ENCODE results near the gene UBXN2A.

The UBXN2A gene

DNA sequence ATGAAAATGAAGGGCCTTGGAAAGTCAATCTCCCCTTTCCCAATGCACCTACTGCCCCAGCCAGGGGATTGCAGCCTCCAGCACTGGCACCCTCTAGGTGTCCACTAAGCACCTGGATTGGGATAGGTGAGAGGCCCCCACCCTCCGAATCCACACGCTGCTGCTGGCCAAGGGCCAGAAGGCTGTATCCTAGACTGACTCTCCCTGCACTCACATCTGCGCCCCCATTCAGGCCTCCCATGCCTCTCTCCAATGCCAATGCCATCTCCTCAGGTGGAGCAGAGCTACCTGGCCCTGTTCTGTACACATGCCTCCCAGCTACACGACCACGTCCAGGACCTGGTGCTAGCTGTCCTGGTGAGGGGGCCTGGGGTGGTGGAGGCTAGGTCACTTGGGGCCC is 79.5 kb downstream of the UBXN2A start:
- DNase-seq: no peak
- Histone ChIP-seq H3K9me3 (ENCODE audit: control insufficient read depth, low read length) (no peaks in the 10 kb centered on the region), H3K4me1 (ENCODE audit: control insufficient read depth, insufficient read depth, low read length, poor library complexity, severe bottlenecking) (no peaks in the 10 kb centered on the region), H3K4me3 (ENCODE audit: insufficient read depth, low read depth, low read length, poor library complexity, severe bottlenecking) (no peak overlapping the region), H3K27ac (ENCODE audit: insufficient read depth, low read length, poor library complexity, severe bottlenecking) (no peak overlapping the region), H3K27me3 (replicated peaks; ENCODE audit: control insufficient read depth, insufficient read depth, low read length, poor library complexity, severe bottlenecking) (no peaks in the 10 kb centered on the region), H3K36me3 (ENCODE audit: control insufficient read depth, insufficient read depth, low read length) (peaks cover 12% of the 10 kb centered on the region)

GRCh38 chr2:24020244-24020643 is 80.0 kb downstream of the UBXN2A start:
- H3K4me1 ChIP-seq (ENCODE audit: control insufficient read depth, insufficient read depth, low read length, poor library complexity, severe bottlenecking): no peaks in the 10 kb centered on the region

GRCh38 chr2:24021122-24021998 is 81.1 kb downstream of the UBXN2A start:
- no peaks in the 10 kb centered on the region for H3K4me1 ChIP-seq (ENCODE audit: control insufficient read depth, insufficient read depth, low read length, poor library complexity, severe bottlenecking)
- DNase-seq: no peak
- peaks cover 14% of the 10 kb centered on the region for H3K36me3 ChIP-seq (ENCODE audit: control insufficient read depth, insufficient read depth, low read length)
- no peaks in the 10 kb centered on the region for H3K9me3 ChIP-seq (ENCODE audit: control insufficient read depth, low read length)
- H3K27me3 ChIP-seq (replicated peaks; ENCODE audit: control insufficient read depth, insufficient read depth, low read length, poor library complexity, severe bottlenecking): no peaks in the 10 kb centered on the region
- no peak overlapping the region for H3K27ac ChIP-seq (ENCODE audit: insufficient read depth, low read length, poor library complexity, severe bottlenecking)
- no peak overlapping the region for H3K4me3 ChIP-seq (ENCODE audit: insufficient read depth, low read depth, low read length, poor library complexity, severe bottlenecking)

More at GRCh38 chr2:24020244-24020643, 80.0 kb downstream of the UBXN2A start:
- H3K9me3 ChIP-seq (ENCODE audit: control insufficient read depth, low read length): no peaks in the 10 kb centered on the region
- H3K27ac ChIP-seq (ENCODE audit: insufficient read depth, low read length, poor library complexity, severe bottlenecking): no peak overlapping the region
- peaks cover 12% of the 10 kb centered on the region for H3K36me3 ChIP-seq (ENCODE audit: control insufficient read depth, insufficient read depth, low read length)
- no peak overlapping the region for H3K4me3 ChIP-seq (ENCODE audit: insufficient read depth, low read depth, low read length, poor library complexity, severe bottlenecking)
- no peaks in the 10 kb centered on the region for H3K27me3 ChIP-seq (replicated peaks; ENCODE audit: control insufficient read depth, insufficient read depth, low read length, poor library complexity, severe bottlenecking)
- DNase-seq: no peak

DNA sequence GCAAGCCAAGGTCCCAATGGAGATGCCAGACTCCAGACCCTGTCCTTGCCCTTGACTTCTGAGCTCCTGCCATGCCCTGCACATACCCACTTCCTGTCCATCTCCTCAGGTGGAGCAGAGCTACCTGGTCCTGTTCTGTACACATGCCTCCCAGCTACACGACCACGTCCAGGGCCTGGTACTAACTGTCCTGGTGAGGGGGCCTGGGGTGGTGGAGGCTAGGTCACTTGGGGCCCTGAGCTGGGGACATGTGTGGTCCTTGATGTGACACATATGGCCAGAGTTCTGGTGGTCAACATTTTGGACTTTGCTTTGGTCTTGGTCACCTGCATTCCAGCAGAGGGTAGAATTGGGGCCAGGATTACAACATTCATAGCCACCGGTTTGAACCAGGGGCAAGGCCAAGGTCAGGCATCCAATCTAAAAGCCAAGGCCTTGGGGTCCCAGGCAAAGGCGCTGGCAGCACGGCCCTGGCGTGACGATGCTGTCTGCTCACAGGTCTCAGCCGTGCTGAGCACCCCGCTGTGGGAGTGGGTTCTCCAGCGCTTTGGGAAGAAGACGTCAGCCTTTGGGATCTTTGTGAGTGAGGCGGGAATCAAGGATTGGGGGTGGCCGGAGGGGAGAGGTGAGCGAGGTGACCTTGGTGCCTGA is 82.2 kb downstream of the UBXN2A start:
- no peaks in the 10 kb centered on the region for H3K9me3 ChIP-seq (ENCODE audit: control insufficient read depth, low read length)
- H3K27ac ChIP-seq (ENCODE audit: insufficient read depth, low read length, poor library complexity, severe bottlenecking): no peak overlapping the region
- H3K4me1 ChIP-seq (ENCODE audit: control insufficient read depth, insufficient read depth, low read length, poor library complexity, severe bottlenecking): no peaks in the 10 kb centered on the region
- no peak for DNase-seq
- peaks cover 15% of the 10 kb centered on the region for H3K36me3 ChIP-seq (ENCODE audit: control insufficient read depth, insufficient read depth, low read length)
- H3K27me3 ChIP-seq (replicated peaks; ENCODE audit: control insufficient read depth, insufficient read depth, low read length, poor library complexity, severe bottlenecking): no peaks in the 10 kb centered on the region
- no peak overlapping the region for H3K4me3 ChIP-seq (ENCODE audit: insufficient read depth, low read depth, low read length, poor library complexity, severe bottlenecking)

- DNase-seq: no peak
- Histone ChIP-seq H3K36me3 (ENCODE audit: control insufficient read depth, insufficient read depth, low read length) (peaks cover 19% of the 10 kb centered on the region), H3K27ac (ENCODE audit: insufficient read depth, low read length, poor library complexity, severe bottlenecking) (no peak overlapping the region), H3K4me3 (ENCODE audit: insufficient read depth, low read depth, low read length, poor library complexity, severe bottlenecking) (no peak overlapping the region), H3K4me1 (ENCODE audit: control insufficient read depth, insufficient read depth, low read length, poor library complexity, severe bottlenecking) (no peaks in the 10 kb centered on the region), H3K27me3 (replicated peaks; ENCODE audit: control insufficient read depth, insufficient read depth, low read length, poor library complexity, severe bottlenecking) (no peaks in the 10 kb centered on the region), H3K9me3 (ENCODE audit: control insufficient read depth, low read length) (no peaks in the 10 kb centered on the region)
These were observed 82.8 kb downstream of the UBXN2A start for GRCh38 chr2:24022975-24023575.

DNA sequence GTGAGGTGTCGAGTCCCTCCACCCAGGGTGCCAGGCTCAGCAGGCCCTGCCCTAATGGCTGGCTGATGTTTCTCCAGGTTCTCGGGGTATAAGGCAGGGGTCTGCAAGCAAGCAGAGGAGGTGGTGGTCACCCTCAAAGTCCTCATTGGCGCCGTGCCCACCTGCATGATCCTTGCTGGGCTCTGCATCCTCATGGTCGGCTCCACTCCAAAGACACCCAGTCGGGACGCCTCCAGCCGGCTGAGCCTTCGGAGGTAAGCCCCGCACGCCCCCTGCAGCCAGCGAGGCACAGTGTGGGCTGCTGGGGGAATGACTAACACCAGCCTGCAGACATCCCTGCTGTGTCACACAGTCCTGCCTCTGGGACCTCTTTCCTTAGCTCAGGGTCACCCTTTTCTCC is 83.8 kb downstream of the UBXN2A start:
- Histone ChIP-seq H3K36me3 (ENCODE audit: control insufficient read depth, insufficient read depth, low read length) (peaks cover 22% of the 10 kb centered on the region), H3K9me3 (ENCODE audit: control insufficient read depth, low read length) (no peaks in the 10 kb centered on the region), H3K4me3 (ENCODE audit: insufficient read depth, low read depth, low read length, poor library complexity, severe bottlenecking) (no peak overlapping the region), H3K27ac (ENCODE audit: insufficient read depth, low read length, poor library complexity, severe bottlenecking) (no peak overlapping the region), H3K27me3 (replicated peaks; ENCODE audit: control insufficient read depth, insufficient read depth, low read length, poor library complexity, severe bottlenecking) (no peaks in the 10 kb centered on the region), H3K4me1 (ENCODE audit: control insufficient read depth, insufficient read depth, low read length, poor library complexity, severe bottlenecking) (no peaks in the 10 kb centered on the region)
- DNase-seq: no peak

- no peak for DNase-seq
- Histone ChIP-seq H3K9me3 (ENCODE audit: control insufficient read depth, low read length) (no peaks in the 10 kb centered on the region), H3K4me1 (ENCODE audit: control insufficient read depth, insufficient read depth, low read length, poor library complexity, severe bottlenecking) (no peaks in the 10 kb centered on the region), H3K36me3 (ENCODE audit: control insufficient read depth, insufficient read depth, low read length) (peaks cover 33% of the 10 kb centered on the region), H3K4me3 (ENCODE audit: insufficient read depth, low read depth, low read length, poor library complexity, severe bottlenecking) (no peak overlapping the region), H3K27ac (ENCODE audit: insufficient read depth, low read length, poor library complexity, severe bottlenecking) (no peak overlapping the region), H3K27me3 (replicated peaks; ENCODE audit: control insufficient read depth, insufficient read depth, low read length, poor library complexity, severe bottlenecking) (no peaks in the 10 kb centered on the region)
These were observed 84.9 kb downstream of the UBXN2A start for GRCh38 chr2:24024996-24025663.

- DNase-seq: no peak
- Histone ChIP-seq H3K4me3 (ENCODE audit: insufficient read depth, low read depth, low read length, poor library complexity, severe bottlenecking) (no peak overlapping the region), H3K27ac (ENCODE audit: insufficient read depth, low read length, poor library complexity, severe bottlenecking) (no peak overlapping the region), H3K36me3 (ENCODE audit: control insufficient read depth, insufficient read depth, low read length) (peaks cover 44% of the 10 kb centered on the region), H3K9me3 (ENCODE audit: control insufficient read depth, low read length) (no peaks in the 10 kb centered on the region), H3K27me3 (replicated peaks; ENCODE audit: control insufficient read depth, insufficient read depth, low read length, poor library complexity, severe bottlenecking) (no peaks in the 10 kb centered on the region), H3K4me1 (ENCODE audit: control insufficient read depth, insufficient read depth, low read length, poor library complexity, severe bottlenecking) (no peaks in the 10 kb centered on the region)
These were observed 86.0 kb downstream of the UBXN2A start for GRCh38 chr2:24026233-24026632.

GRCh38 chr2:24038786-24039499 is 98.7 kb downstream of the UBXN2A start:
- Histone ChIP-seq H3K27me3 (replicated peaks; ENCODE audit: control insufficient read depth, insufficient read depth, low read length, poor library complexity, severe bottlenecking) (no peaks in the 10 kb centered on the region), H3K9me3 (ENCODE audit: control insufficient read depth, low read length) (no peaks in the 10 kb centered on the region), H3K4me3 (ENCODE audit: insufficient read depth, low read depth, low read length, poor library complexity, severe bottlenecking) (no peak overlapping the region), H3K27ac (ENCODE audit: insufficient read depth, low read length, poor library complexity, severe bottlenecking) (no peak overlapping the region), H3K4me1 (ENCODE audit: control insufficient read depth, insufficient read depth, low read length, poor library complexity, severe bottlenecking) (no peaks in the 10 kb centered on the region), H3K36me3 (ENCODE audit: control insufficient read depth, insufficient read depth, low read length) (peaks cover 13% of the 10 kb centered on the region)
- no peak for DNase-seq
